Epithelial cell of esophagus (primary cell): ENCODE data around the gene AADACL2.

Experiments
- DNase-seq: peaks from one replicate; pipeline ENCODE4 v3.0.0; 2010; ENCODE audit warnings: low read depth
- H3K4me3 ChIP-seq: 2 replicates; pipeline ENCODE4 v1.5.1; 2011; ENCODE audit warnings: mild to moderate bottlenecking, low read length, control low read depth
- TF ChIP-seq, protein P1 (sequence below): IDR thresholded peaks from 2 replicates; pipeline ENCODE4 v1.5.1; 2011; ENCODE audit warnings: low read depth, mild to moderate bottlenecking, low read length, control low read depth, inconsistent platforms; ENCODE audit not compliant: insufficient read depth; ENCODE audit errors: missing control alignments

Gene AADACL2

DNA sequence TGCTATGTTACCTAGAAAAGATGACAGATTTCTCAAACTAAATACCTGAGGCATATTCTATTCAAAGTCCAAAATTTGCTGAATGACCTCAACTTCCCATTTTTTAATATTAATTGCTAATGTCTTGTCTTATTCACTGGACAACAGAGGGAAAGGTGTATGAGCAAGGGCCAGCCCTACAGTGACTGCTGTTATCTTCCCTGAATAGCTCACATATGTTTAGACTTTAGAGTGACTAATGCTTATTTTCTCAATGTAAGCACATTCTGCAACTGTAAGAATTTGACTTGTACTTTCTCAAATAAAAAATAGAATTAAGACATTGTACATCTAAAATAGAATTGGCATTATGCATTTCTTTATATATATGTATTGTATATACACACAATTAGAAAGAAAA lies 26.5 kb upstream of the AADACL2 start:
- TF ChIP-seq, protein P1, sequence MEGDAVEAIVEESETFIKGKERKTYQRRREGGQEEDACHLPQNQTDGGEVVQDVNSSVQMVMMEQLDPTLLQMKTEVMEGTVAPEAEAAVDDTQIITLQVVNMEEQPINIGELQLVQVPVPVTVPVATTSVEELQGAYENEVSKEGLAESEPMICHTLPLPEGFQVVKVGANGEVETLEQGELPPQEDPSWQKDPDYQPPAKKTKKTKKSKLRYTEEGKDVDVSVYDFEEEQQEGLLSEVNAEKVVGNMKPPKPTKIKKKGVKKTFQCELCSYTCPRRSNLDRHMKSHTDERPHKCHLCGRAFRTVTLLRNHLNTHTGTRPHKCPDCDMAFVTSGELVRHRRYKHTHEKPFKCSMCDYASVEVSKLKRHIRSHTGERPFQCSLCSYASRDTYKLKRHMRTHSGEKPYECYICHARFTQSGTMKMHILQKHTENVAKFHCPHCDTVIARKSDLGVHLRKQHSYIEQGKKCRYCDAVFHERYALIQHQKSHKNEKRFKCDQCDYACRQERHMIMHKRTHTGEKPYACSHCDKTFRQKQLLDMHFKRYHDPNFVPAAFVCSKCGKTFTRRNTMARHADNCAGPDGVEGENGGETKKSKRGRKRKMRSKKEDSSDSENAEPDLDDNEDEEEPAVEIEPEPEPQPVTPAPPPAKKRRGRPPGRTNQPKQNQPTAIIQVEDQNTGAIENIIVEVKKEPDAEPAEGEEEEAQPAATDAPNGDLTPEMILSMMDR, result no peak
- no peak overlapping the region for H3K4me3 ChIP-seq
- peak; percentile 22 for DNase-seq

DNA sequence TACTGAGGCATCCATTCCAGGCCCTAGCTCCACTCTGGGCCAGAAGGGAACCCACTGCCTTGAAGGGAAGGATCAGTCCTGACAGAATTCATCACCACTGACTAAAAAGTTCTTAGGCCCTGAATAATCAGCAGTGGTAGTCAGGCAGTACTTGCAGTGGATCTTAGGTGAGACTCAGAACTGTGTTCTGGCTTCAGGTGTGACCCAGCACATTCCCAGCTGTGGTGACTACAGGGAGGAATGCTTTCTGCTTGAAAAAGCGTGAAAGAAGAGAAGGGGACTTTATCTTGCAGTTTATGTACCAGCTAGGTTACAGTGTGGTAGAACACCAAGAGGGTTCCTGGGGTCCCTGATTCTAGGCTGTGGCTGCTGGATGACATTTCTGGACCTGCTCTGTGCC lies 24.9 kb upstream of the AADACL2 start:
- no peak for DNase-seq
- TF ChIP-seq, protein P1, result no peak
- no peak overlapping the region for H3K4me3 ChIP-seq

DNA sequence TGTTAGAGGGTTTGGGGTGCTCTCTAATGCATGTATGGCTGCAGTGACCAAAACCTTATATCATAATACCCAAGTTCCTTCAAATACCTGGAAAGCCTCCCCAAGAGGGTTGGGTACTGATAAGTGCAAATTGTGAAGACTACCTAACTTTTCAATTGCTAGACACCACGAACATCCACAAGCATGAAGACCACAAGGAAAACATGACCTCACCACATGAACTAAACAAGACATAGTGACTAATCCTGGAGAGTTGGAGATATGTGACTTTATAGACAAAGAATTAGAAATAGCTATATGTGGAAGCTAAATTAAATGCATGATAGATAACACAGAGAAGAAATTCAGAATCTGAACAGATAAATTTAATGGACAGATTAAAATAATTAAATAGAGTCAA lies 23.9 kb upstream of the AADACL2 start:
- DNase-seq, result peak; percentile 16
- TF ChIP-seq, protein P1, result no peak
- no peak overlapping the region for H3K4me3 ChIP-seq

DNA sequence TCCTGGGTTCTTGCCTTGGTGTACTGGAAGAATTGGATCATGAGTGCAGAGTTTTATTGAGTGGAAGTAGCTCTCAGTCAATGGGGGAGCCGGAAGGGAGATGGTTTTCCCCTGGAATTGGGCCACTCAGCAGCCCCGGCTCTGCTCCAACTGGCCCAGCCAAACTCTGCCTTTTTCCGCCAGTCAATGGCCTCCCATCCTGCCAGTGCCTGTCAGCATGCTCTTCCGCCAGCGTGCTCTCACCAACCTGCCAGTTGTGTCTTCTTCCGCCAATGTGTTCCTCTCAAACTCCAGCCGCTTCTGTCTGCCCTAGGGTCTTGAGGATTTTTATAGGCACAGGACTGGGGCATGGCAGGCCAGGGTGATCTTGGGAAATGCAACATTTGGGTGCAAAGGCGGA lies 12.4 kb upstream of the AADACL2 start:
- TF ChIP-seq, protein P1, result no peak
- H3K4me3 ChIP-seq, result no peak overlapping the region
- DNase-seq, result no peak

DNA sequence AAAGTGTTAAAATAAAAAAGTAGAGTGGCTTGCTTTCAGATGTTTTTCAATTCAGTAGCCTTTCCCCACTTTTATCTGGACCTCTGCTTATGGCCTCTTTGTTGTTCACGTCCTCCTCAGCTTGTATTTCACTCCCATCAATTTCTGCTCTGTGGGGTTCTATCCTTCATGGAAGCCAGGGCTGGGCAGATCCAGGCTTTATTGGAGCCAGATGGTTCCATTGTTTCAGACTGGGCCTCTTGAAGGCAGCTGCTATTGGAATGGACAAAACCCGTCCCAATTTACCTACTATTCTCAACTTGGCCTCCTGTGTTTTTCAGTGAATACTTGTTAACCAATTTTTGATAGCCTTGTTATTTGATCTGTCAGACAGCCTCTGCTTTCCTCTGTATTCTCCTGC lies 10.9 kb upstream of the AADACL2 start:
- no peak overlapping the region for H3K4me3 ChIP-seq
- no peak for DNase-seq
- TF ChIP-seq, protein P1, result no peak

DNA sequence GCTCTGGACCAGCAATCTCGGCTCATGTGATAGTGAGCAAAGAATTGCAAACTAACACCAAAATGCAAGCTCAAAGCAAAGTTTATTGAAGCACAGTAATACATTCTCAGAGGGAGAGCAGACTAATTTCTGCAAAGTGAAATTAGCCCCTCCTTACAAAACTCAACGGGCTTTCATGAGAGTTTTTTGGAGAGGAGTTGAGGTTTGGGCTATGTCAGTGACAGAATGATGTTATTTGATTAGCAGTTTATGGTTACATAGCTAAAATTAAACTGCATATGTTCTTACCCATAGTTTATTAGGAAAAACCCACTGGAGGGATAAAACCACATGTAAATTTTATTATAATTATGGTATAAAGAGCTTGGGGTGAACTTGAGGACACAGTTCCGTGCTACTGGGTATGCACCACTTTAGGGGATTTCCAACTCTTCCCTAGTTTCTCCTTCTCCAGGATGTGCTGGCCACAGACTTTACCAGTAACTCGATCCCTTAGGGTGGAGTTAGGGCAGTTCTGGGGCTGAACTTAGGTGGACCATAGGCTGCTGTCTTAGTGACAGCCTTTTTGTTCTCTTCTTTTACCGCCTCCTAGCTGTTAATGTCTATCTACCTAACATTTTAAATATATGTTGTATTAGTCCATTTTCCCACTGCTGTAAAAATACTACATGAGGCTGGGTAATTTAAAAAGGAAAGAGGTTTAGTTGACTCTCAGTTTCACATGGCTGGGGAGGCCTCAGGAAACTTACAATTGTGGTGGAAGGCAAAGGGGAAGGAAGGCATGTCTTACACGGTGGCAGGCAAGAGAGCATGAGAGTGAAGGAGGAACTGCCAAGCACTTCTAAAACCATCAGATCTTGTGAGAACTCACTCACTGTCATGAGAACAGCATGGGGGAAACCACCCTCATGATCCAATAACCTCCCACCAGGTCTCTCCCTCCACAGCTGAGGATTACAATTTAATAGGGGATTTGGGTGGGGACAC lies 8.9 kb upstream of the AADACL2 start:
- no peak for DNase-seq
- H3K4me3 ChIP-seq, result no peak overlapping the region
- TF ChIP-seq, protein P1, result no peak
